Neural cell (in vitro differentiated cells): Measurements from ENCODE around the gene WIPF2. TPM values are rescaled to one million over a fixed set of nuclear protein-coding genes. Genes with fewer than 3 reads are reported as not detected.

Experiments
- H2AFZ ChIP-seq: fragments of 200-600, 300-800 bp; sonication (generic), shearing (Covaris generic); 2 replicates; pipeline ENCODE4 v1.6.0; 2014; ENCODE audit warnings: low read depth, mild to moderate bottlenecking, antibody characterized with exemption, low read length, moderate library complexity
- H3F3A ChIP-seq: fragments of 200-600 bp; shearing (Covaris generic); 2 replicates; pipeline ENCODE4 v1.6.1; 2016; ENCODE audit warnings: mild to moderate bottlenecking, moderate library complexity, mixed read lengths, antibody characterized with exemption, low read length; ENCODE audit not compliant: insufficient read depth, poor library complexity, severe bottlenecking
- H3K27ac ChIP-seq: fragments of 200-600, 300-800 bp; sonication (generic), shearing (Covaris generic); 2 replicates; pipeline ENCODE4 v1.5.1; 2014; ENCODE audit warnings: mild to moderate bottlenecking, low read length, moderate library complexity
- H3K27me3 ChIP-seq: fragments of 300-800, 200-600 bp; sonication (generic), shearing (Covaris generic); 2 replicates; pipeline ENCODE4 v1.6.0; 2014; ENCODE audit warnings: mild to moderate bottlenecking, low read depth, low read length, moderate library complexity; ENCODE audit not compliant: insufficient read depth
- H3K36me3 ChIP-seq: fragments of 300-800, 200-600 bp; sonication (generic), shearing (Covaris generic); 2 replicates; pipeline ENCODE4 v1.5.1; 2014; ENCODE audit warnings: mild to moderate bottlenecking, antibody characterized with exemption, low read length, moderate library complexity; ENCODE audit not compliant: insufficient read depth
- H3K4me2 ChIP-seq: fragments of 300-800, 200-600 bp; sonication (generic), shearing (Covaris generic); 2 replicates; pipeline ENCODE4 v1.6.0; 2014; ENCODE audit warnings: mild to moderate bottlenecking, low read length
- H3K4me3 ChIP-seq: fragments of 300-800, 200-600 bp; sonication (generic), shearing (Covaris generic); 2 replicates; pipeline ENCODE4 v1.5.1; 2014; ENCODE audit warnings: mild to moderate bottlenecking, low read length, moderate library complexity
- H3K79me2 ChIP-seq: fragments of 200-600 bp; shearing (Covaris generic); replicated peaks from 2 replicates; pipeline ENCODE4 v1.6.0; 2014; ENCODE audit warnings: mild to moderate bottlenecking, low read length, moderate library complexity; ENCODE audit not compliant: insufficient read depth
- H3K9ac ChIP-seq: fragments of 300-800, 200-600 bp; sonication (generic), shearing (Covaris generic); 2 replicates; pipeline ENCODE4 v1.6.1; 2016; ENCODE audit warnings: mild to moderate bottlenecking, low read length, mixed read lengths
- H3K9me2 ChIP-seq: fragments of 200-600 bp; shearing (Covaris generic); 2 replicates; pipeline ENCODE4 v1.6.1; 2016; ENCODE audit warnings: mild to moderate bottlenecking, low read length, mixed read lengths; ENCODE audit not compliant: insufficient read depth
- H3K9me3 ChIP-seq: fragments of 200-600, 300-800 bp; sonication (generic), shearing (Covaris generic); 2 replicates; pipeline ENCODE4 v1.6.1; 2016; ENCODE audit warnings: mild to moderate bottlenecking, mixed run types, low read length, moderate library complexity, mixed read lengths
- H4K20me1 ChIP-seq: fragments of 200-600 bp; shearing (Covaris generic); 2 replicates; pipeline ENCODE4 v1.6.1; 2016; ENCODE audit warnings: mild to moderate bottlenecking, mixed run types; ENCODE audit not compliant: insufficient read depth
- CTCF ChIP-seq: fragments of 450-650 bp; IDR thresholded peaks from 2 replicates; pipeline ENCODE4 v1.5.1; 2014; ENCODE audit warnings: antibody characterized with exemption, mild to moderate bottlenecking, moderate library complexity; ENCODE audit not compliant: poor library complexity, severe bottlenecking
- EP300 ChIP-seq: fragments of 450-650 bp; conservative IDR thresholded peaks from 2 replicates; pipeline ENCODE4 v1.6.1; 2014; ENCODE audit warnings: antibody characterized with exemption, mild to moderate bottlenecking, moderate library complexity; ENCODE audit not compliant: poor library complexity, severe bottlenecking
- EZH2 ChIP-seq: fragments of 200-600, 300-800 bp; shearing (Covaris generic), sonication (generic); IDR thresholded peaks from 2 replicates; pipeline ENCODE4 v1.6.1; 2014; ENCODE audit warnings: antibody characterized with exemption, low read length, borderline replicate concordance, mild to moderate bottlenecking; ENCODE audit not compliant: insufficient read depth, poor library complexity, severe bottlenecking
- MXI1 ChIP-seq: fragments of 450-650 bp; conservative IDR thresholded peaks from 2 replicates; pipeline ENCODE4 v1.6.1; 2014; ENCODE audit warnings: antibody characterized with exemption, mild to moderate bottlenecking; ENCODE audit not compliant: poor library complexity, severe bottlenecking
- POLR2AphosphoS5 ChIP-seq: IDR thresholded peaks from 2 replicates; pipeline ENCODE4 v1.6.1; 2012
- RAD21 ChIP-seq: fragments of 450-650 bp; conservative IDR thresholded peaks from 2 replicates; pipeline ENCODE4 v1.6.1; 2014; ENCODE audit warnings: antibody characterized with exemption, mild to moderate bottlenecking, moderate library complexity
- REST ChIP-seq: IDR thresholded peaks from 2 replicates; pipeline ENCODE4 v1.6.1; 2012; ENCODE audit warnings: borderline replicate concordance
- SMC3 ChIP-seq: fragments of 450-650 bp; conservative IDR thresholded peaks from 2 replicates; pipeline ENCODE4 v1.6.1; 2014; ENCODE audit warnings: antibody characterized with exemption, mild to moderate bottlenecking, moderate library complexity; ENCODE audit not compliant: poor library complexity
- TAF1 ChIP-seq: IDR thresholded peaks from 2 replicates; pipeline ENCODE4 v1.6.1; 2012; ENCODE audit warnings: low read depth
- polyA plus RNA-seq: library from polyadenylated mRNA; depleted of rRNA; stranded (reverse); fragments of >200 nt; gene quantifications from 2 replicates; pipeline ENCODE4 v1.2.3, GENCODE V29; 2014

Gene WIPF2
- polyA plus RNA-seq, 1 donor from 2014 or later, result 11.5 TPM

GRCh38 chr17:40171750-40172149 is 47.4 kb upstream of the WIPF2 start:
- no peaks in the 10 kb centered on the region for H3F3A ChIP-seq
- TF ChIP-seq REST (no peak), EP300 (no peak), TAF1 (no peak), POLR2AphosphoS5 (no peak), CTCF (no peak), SMC3 (no peak), MXI1 (no peak), RAD21 (no peak), EZH2 (no peak)
- H3K9me2 ChIP-seq, result no peaks in the 10 kb centered on the region
- H3K27ac ChIP-seq, result no peak overlapping the region
- no peak overlapping the region for H2AFZ ChIP-seq
- no peaks in the 10 kb centered on the region for H3K27me3 ChIP-seq
- no peaks in the 10 kb centered on the region for H3K79me2 ChIP-seq
- H3K9ac ChIP-seq, result no peak overlapping the region
- no peaks in the 10 kb centered on the region for H4K20me1 ChIP-seq
- peaks cover 7% of the 10 kb centered on the region for H3K36me3 ChIP-seq
- no peaks in the 10 kb centered on the region for H3K9me3 ChIP-seq
- no peak overlapping the region for H3K4me2 ChIP-seq
- no peak overlapping the region for H3K4me3 ChIP-seq

GRCh38 chr17:40173091-40173777 is 45.9 kb upstream of the WIPF2 start:
- Histone ChIP-seq H3K4me3 (no peak overlapping the region), H3K36me3 (peaks cover 7% of the 10 kb centered on the region), H3K9me2 (no peaks in the 10 kb centered on the region), H3F3A (no peaks in the 10 kb centered on the region), H3K27me3 (no peaks in the 10 kb centered on the region), H3K9ac (no peak overlapping the region), H3K27ac (no peak overlapping the region), H3K4me2 (no peak overlapping the region), H3K79me2 (no peaks in the 10 kb centered on the region), H2AFZ (no peak overlapping the region), H4K20me1 (no peaks in the 10 kb centered on the region), H3K9me3 (no peaks in the 10 kb centered on the region)
- TF ChIP-seq RAD21, result no peak

GRCh38 chr17:40173778-40174135 is 45.3 kb upstream of the WIPF2 start:
- H3K36me3 ChIP-seq, result peaks cover 7% of the 10 kb centered on the region
- H3K79me2 ChIP-seq, result no peaks in the 10 kb centered on the region
- no peaks in the 10 kb centered on the region for H3K9me3 ChIP-seq
- H3K4me2 ChIP-seq, result no peak overlapping the region
- H3F3A ChIP-seq, result no peaks in the 10 kb centered on the region
- H4K20me1 ChIP-seq, result no peaks in the 10 kb centered on the region
- no peak for TF ChIP-seq POLR2AphosphoS5
- no peak for TF ChIP-seq SMC3
- no peak for TF ChIP-seq CTCF
- no peak for TF ChIP-seq RAD21
- TF ChIP-seq REST, result no peak
- TF ChIP-seq EZH2, result no peak
- TF ChIP-seq EP300, result no peak
- no peak for TF ChIP-seq TAF1
- TF ChIP-seq MXI1, result no peak
- H3K4me3 ChIP-seq, result no peak overlapping the region
- H3K27me3 ChIP-seq, result no peaks in the 10 kb centered on the region
- H3K9me2 ChIP-seq, result no peaks in the 10 kb centered on the region
- no peak overlapping the region for H3K27ac ChIP-seq
- H3K9ac ChIP-seq, result no peak overlapping the region
- H2AFZ ChIP-seq, result no peak overlapping the region
